Stimulated activated CD4-positive, alpha-beta T cell treated with anti-CD3 and anti-CD28 coated beads, Interleukin-12 subunit alpha, Interleukin-12 subunit beta, amount 100 ng/mL, for 24 hours (primary cell): ENCODE data around the gene COQ2.

Experiments
- DNase-seq, 2 experiments: peaks; one replicate each; pipeline ENCODE4 v3.0.0-alpha.2; 2020; ENCODE audit warnings: low read depth in 2 of 2

Gene COQ2

DNA sequence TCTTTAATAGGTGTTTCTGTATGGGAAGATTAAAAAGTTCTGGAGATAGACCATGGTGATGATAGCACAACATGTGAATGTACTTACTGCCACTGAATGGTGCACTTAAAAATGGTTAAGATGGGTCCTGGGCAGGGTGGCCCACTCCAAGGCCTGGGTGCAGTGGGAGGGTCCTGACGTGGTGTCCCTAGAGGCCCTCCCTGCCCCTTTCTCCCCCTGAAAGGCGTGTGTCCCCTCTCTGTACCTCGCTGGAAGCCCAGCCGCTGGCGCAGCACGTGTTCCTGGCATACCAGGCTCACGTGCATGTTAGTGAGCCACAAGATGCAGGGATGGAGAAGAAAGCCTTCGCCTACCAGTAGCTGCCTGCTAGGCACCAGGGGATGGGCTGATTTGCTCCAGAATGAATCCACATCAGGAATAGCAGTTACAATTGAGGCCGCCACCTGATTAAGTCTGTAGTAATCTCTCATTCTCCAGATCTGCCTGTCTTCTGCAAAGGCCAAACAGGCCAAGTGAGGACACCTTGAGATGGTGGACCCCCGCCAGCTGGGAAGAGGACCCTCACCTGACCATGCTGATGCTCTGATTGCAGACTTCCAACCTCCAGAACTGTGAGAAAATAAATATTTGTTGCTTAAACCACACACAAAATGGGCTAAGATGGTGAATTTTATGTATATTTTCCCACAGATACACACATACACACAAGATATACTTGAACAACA, 67.5 kb downstream of the COQ2 start:
- DNase-seq = no peak

DNA sequence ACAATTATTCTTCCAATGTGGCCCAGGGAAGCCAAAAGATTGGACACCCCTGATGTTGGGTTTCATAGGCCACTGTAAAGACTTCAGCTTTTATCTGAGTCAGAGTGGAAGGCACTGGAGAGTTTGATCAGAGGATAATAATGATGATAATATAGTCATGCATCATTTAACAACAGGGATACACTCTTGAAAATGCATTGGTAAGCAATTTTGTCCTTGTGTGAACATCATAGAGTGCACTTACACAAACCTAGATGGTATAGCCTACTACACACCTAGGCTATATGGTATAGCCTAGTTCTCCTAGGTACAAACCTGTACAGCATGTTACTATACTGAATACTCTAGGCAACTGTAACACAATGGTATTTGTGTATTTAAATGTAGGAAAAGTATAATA, 70.5 kb downstream of the COQ2 start:
- no peak for DNase-seq
